Prostate gland (tissue), 2 donors: Measurements from ENCODE around the gene HHIPL1. TPM values are rescaled to one million over a fixed set of nuclear protein-coding genes. Genes with fewer than 3 reads are reported as not detected.
"Not testable (repeated sequence)": the region's sequence is repeated elsewhere in the genome, so short reads cannot be mapped to it uniquely, and the experiment has no call there.

Experiments used
- DNase-seq: peaks from one replicate; pipeline ENCODE4 v3.0.0-alpha.2; 2019; ENCODE audit warnings: low spot score
- H3K27ac ChIP-seq, 2 donors: fragments of 200-600 bp; sonication (generic); 2 replicates each; pipeline ENCODE4 v1.5.1; 2017 to 2019
- H3K27me3 ChIP-seq: fragments of 200-600 bp; sonication (generic); replicated peaks from 2 replicates; pipeline ENCODE4 v1.5.1; 2019; ENCODE audit not compliant: insufficient read depth
- H3K36me3 ChIP-seq, 2 donors: fragments of 200-600 bp; sonication (generic); 1 replicate in 1 of 2; 2 replicates in 1 of 2; pipeline versions ENCODE4 v1.5.1 to v1.8.1; 2017 to 2019
- H3K4me1 ChIP-seq: fragments of 200-600 bp; sonication (generic); replicated peaks from 2 replicates; pipeline ENCODE4 v1.5.1; 2019
- H3K4me3 ChIP-seq, 2 donors: fragments of 200-600 bp; sonication (generic); 2 replicates each; pipeline ENCODE4 v1.5.1; 2017 to 2019
- H3K9me3 ChIP-seq: fragments of 200-600 bp; sonication (generic); 2 replicates; pipeline ENCODE4 v1.5.1; 2017
- CTCF ChIP-seq, 4 experiments: fragments of 200-600 bp in 2 of 4; fragments of 450-650 bp in 2 of 4; sonication (generic) in 2 of 4; IDR thresholded peaks; 1 replicate in 3 of 4; 2 replicates in 1 of 4; pipeline ENCODE4 v1.5.1; 2016 to 2019; ENCODE audit warnings: antibody characterized with exemption in 4 of 4, mild to moderate bottlenecking in 2 of 4, moderate library complexity in 2 of 4
- POLR2A ChIP-seq: fragments of 450-650 bp; IDR thresholded peaks from one replicate; pipeline ENCODE4 v1.6.1; 2016; ENCODE audit warnings: antibody characterized with exemption, mild to moderate bottlenecking
- POLR2AphosphoS5 ChIP-seq: sonication (generic); formaldehyde crosslinking; IDR thresholded peaks from one replicate; pipeline ENCODE4 v1.6.1; 2017; ENCODE audit warnings: antibody characterized with exemption
- WGBS: methylation state at CpG from one replicate; pipeline ENCODE4 v1.1.5; 2018; 5-methylcytosine and 5-hydroxymethylcytosine counted together
- intact Hi-C: fragments of 100-400 bp; cut with DNase I; formaldehyde crosslinking; loops from one replicate; pipeline ENCODE4 v1.14.2; 2022
- total RNA-seq, 2 donors: library from RNA; depleted of rRNA; stranded (reverse); fragments of >200 nt; gene quantifications; one replicate each; pipeline ENCODE4 v1.1.0, GENCODE V29; 2016

HHIPL1 gene
- total RNA-seq, 2 donors from 2014 or later: 2.8 to 4.5 TPM

DNA sequence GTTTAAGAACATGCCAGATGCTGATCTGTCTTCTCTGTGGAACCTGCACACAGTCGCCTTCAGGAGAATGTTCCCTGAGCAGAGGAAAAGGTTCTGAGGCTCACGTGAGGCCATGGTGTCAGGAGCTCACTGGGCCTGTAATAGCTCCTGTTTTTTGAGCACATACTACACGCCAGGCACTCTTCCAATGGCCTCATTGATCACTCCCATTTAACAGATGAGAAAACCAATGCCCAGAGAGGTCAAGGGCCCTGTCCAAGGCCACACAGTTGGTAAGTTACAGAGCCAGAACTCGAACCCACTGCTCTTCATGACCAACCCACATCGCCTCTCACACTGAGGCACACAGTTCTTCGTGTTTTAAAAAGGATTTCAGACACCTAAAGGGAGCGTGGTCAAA is 7.3 kb upstream of the HHIPL1 start:
- no peak for TF ChIP-seq POLR2AphosphoS5
- TF ChIP-seq CTCF (IDR thresholded peaks at IDR 0.05): no peak
- TF ChIP-seq POLR2A: no peak
- WGBS: 92% methylated on average over 7 of the region's 7 CpGs
- Histone ChIP-seq H3K36me3 (no peaks in the 10 kb centered on the region), H3K27me3 (no peaks in the 10 kb centered on the region), H3K27ac (no peak overlapping the region), H3K9me3 (no peaks in the 10 kb centered on the region), H3K4me1 (no peaks in the 10 kb centered on the region), H3K4me3 (no peak overlapping the region)
- DNase-seq: no peak
- intact Hi-C loops: no loop called here

GRCh38 chr14:99642771-99643170 is 2.2 kb upstream of the HHIPL1 start:
- peak overlapping the region; percentile 13 to 23 for H3K27ac ChIP-seq
- H3K9me3 ChIP-seq, H3K4me1 ChIP-seq, DNase-seq, H3K4me3 ChIP-seq, intact Hi-C loops, H3K27me3 ChIP-seq, H3K36me3 ChIP-seq: not testable (repeated sequence)
- 89% methylated on average over 5 of the region's 5 CpGs for WGBS

GRCh38 chr14:99643343-99643742 is 1.6 kb upstream of the HHIPL1 start:
- Histone ChIP-seq H3K9me3 (no peaks in the 10 kb centered on the region), H3K4me3 (no peak overlapping the region), H3K27me3 (no peaks in the 10 kb centered on the region), H3K4me1 (no peaks in the 10 kb centered on the region), H3K27ac (peak overlapping the region in 1 of 2 donors; percentile 13), H3K36me3 (no peaks in the 10 kb centered on the region)
- TF ChIP-seq POLR2AphosphoS5 (no peak), POLR2A (no peak), CTCF (IDR thresholded peaks at IDR 0.05) (no peak)
- DNase-seq: no peak
- WGBS: 66% methylated on average over 6 of the region's 6 CpGs
- intact Hi-C loops: no loop called here

GRCh38 chr14:99644035-99644587 is 818 bp upstream of the HHIPL1 start:
- TF ChIP-seq POLR2A (no peak), POLR2AphosphoS5 (no peak), CTCF (IDR thresholded peaks at IDR 0.05) (no peak)
- intact Hi-C loops: no loop called here
- Histone ChIP-seq H3K4me3 (no peak overlapping the region), H3K9me3 (no peaks in the 10 kb centered on the region), H3K4me1 (no peaks in the 10 kb centered on the region), H3K27ac (no peak overlapping the region), H3K27me3 (no peaks in the 10 kb centered on the region), H3K36me3 (no peaks in the 10 kb centered on the region)
- WGBS: 88% methylated on average over 11 of the region's 11 CpGs
- DNase-seq: no peak

DNA sequence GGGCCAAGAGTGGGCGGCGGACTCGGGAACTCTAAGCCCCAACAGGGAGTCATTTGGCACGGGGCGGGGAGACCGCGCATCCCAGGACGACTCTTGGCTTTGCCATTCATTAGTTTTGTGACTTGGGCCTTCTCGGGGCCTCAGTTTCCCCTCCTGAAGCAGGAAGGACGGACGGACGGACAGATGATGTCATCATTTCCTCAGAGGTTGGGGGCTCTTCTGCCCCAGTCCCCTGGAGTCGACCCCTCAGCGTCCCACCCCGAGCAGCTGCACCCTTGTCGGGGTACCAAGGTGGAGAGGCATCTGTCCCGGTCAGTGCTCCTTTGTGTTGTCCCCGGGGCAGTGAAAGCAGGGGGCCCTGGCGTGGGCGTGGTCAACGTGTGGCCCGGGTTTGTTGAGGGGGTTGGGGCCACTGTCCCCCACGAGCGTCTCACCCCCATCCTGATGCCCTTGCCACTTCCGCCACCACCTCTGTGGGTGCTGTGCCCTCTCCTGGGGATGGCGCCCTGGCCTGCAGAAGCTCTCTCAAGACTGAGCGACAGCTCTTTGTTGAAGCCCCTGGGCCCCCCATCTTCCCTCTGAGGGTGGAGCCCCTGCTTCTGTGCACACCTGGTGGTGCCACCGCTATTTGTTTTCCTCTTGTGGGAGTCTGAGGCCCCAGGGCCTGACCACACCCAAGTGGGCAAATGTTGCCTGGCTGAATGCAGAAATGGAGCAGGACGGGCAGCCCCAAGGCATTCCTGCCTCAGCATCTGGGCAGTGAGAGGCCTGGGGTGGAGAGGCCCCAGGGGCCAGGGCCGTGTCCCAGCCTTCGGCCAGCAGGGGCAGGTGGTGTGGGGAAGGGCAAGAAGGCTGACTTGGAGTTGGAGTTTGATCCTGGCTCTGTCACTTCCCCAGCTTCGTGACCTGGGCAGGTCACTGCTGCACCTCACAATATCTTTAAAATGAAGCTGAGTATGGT is 896 bp downstream of the HHIPL1 start:
- H3K27ac ChIP-seq: no peak overlapping the region

More for the DNA sequence above, 896 bp downstream of the HHIPL1 start:
- Histone ChIP-seq H3K4me3 (peak overlapping the region; percentile 20 to 38), H3K27me3 (no peaks in the 10 kb centered on the region), H3K4me1 (no peaks in the 10 kb centered on the region), H3K9me3 (no peaks in the 10 kb centered on the region), H3K36me3 (no peaks in the 10 kb centered on the region)
- TF ChIP-seq POLR2AphosphoS5: no peak
- TF ChIP-seq CTCF (IDR thresholded peaks at IDR 0.05): no peak
- no peak for TF ChIP-seq POLR2A
- DNase-seq: no peak
- 46% methylated on average over 25 of the region's 32 CpGs for WGBS
- intact Hi-C loops: no loop called here
